H1 (cell line): ENCODE measurements around the gene LEFTY1. TPM values are rescaled to one million over a fixed set of nuclear protein-coding genes. Genes with fewer than 3 reads are reported as not detected.

ENCODE experiments used
- CTCF ChIA-PET: fragments of 300-600 bp; sonication (Branson Sonifier 250); formaldehyde crosslinking; loops from one replicate; lab custom pipeline; 2021; ENCODE audit not compliant: partially characterized antibody; lab: Charles Lee
- POLR2A ChIA-PET: fragments of 300-600 bp; sonication (Branson Sonifier 250); formaldehyde crosslinking; loops from one replicate; lab custom pipeline; 2021; ENCODE audit warnings: inconsistent platforms; ENCODE audit not compliant: partially characterized antibody; lab: Charles Lee
- DNase-seq, 2 experiments: peaks; one replicate each; pipeline versions ENCODE4 v3.0.0 to v3.0.0-alpha.2; 2010 to 2022; ENCODE audit warnings: low spot score in 2 of 2, low read depth in 1 of 2, mixed read lengths in 1 of 2
- FAIRE-seq: peaks from 2 replicates; lab custom pipeline; 2011; peaks lifted over from hg19 to GRCh38; lab: Jason Lieb, UNC
- H2AFZ ChIP-seq: 2 replicates; pipeline ENCODE4 v1.8.1; 2012; ENCODE audit warnings: low read length, inconsistent platforms
- H2AK5ac ChIP-seq: 2 replicates; pipeline ENCODE4 v1.6.1; 2013; ENCODE audit warnings: low read depth, low read length
- H2BK120ac ChIP-seq: replicated peaks from 2 replicates; pipeline ENCODE3; 2013; ENCODE audit warnings: low read depth, low read length, inconsistent platforms
- H2BK12ac ChIP-seq: 2 replicates; pipeline ENCODE4 v1.6.1; 2013; ENCODE audit warnings: low read depth, low read length
- H2BK15ac ChIP-seq: 2 replicates; pipeline ENCODE4 v1.6.1; 2013; ENCODE audit warnings: low read length
- H2BK20ac ChIP-seq: 2 replicates; pipeline ENCODE4 v1.6.1; 2013; ENCODE audit warnings: low read length
- H2BK5ac ChIP-seq: 2 replicates; pipeline ENCODE4 v1.6.1; 2013; ENCODE audit warnings: low read depth, low read length
- H3K14ac ChIP-seq: 2 replicates; pipeline ENCODE4 v1.6.1; 2013; ENCODE audit warnings: inconsistent platforms; ENCODE audit not compliant: insufficient read length
- H3K18ac ChIP-seq: 2 replicates; pipeline ENCODE4 v1.6.1; 2013; ENCODE audit warnings: low read length; ENCODE audit errors: extremely low read depth
- H3K23ac ChIP-seq: 2 replicates; pipeline ENCODE4 v1.6.1; 2013; ENCODE audit warnings: inconsistent platforms; ENCODE audit not compliant: insufficient read length
- H3K23me2 ChIP-seq: 2 replicates; pipeline ENCODE4 v1.6.1; 2013; ENCODE audit warnings: low read depth, low read length
- H3K27ac ChIP-seq: 2 replicates; pipeline ENCODE4 v1.6.1; 2011; ENCODE audit warnings: low read depth, low read length, inconsistent platforms
- H3K27me3 ChIP-seq, 4 experiments: replicated peaks in 1 of 4; 1 replicate in 1 of 4; 2 replicates in 3 of 4; pipeline versions ENCODE4 v1.6.1 to v1.8.1; 2011 to 2013; ENCODE audit warnings: low read length in 3 of 4, mild to moderate bottlenecking in 3 of 4, inconsistent platforms in 2 of 4, mixed read lengths in 2 of 4, moderate library complexity in 1 of 4; ENCODE audit not compliant: control insufficient read depth in 3 of 4, insufficient read depth in 3 of 4; ENCODE audit errors: extremely low read depth in 1 of 4
- H3K36me3 ChIP-seq, 4 experiments: 2 replicates each; pipeline versions ENCODE4 v1.6.1 to v1.8.1; 2011 to 2013; ENCODE audit warnings: mild to moderate bottlenecking in 4 of 4, low read length in 3 of 4, moderate library complexity in 2 of 4, control low read depth in 1 of 4, inconsistent platforms in 1 of 4; ENCODE audit not compliant: insufficient read depth in 4 of 4, control insufficient read depth in 2 of 4
- H3K4ac ChIP-seq: replicated peaks from 2 replicates; pipeline ENCODE3; 2013; ENCODE audit warnings: low read length, low read depth, mixed read lengths, inconsistent platforms; ENCODE audit not compliant: insufficient read length
- H3K4me1 ChIP-seq, 4 experiments: replicated peaks in 1 of 4; 1 replicate in 1 of 4; 2 replicates in 3 of 4; pipeline versions ENCODE4 v1.6.1 to v1.8.1; 2011 to 2013; ENCODE audit warnings: low read length in 3 of 4, inconsistent platforms in 2 of 4, mixed read lengths in 1 of 4; ENCODE audit not compliant: insufficient read depth in 4 of 4, control insufficient read depth in 3 of 4
- H3K4me2 ChIP-seq, 2 experiments: 2 replicates each; pipeline versions ENCODE4 v1.6.1 to v1.8.1; 2011 to 2013; ENCODE audit warnings: low read depth in 2 of 2, low read length in 2 of 2, control low read depth in 1 of 2, inconsistent platforms in 1 of 2, mild to moderate bottlenecking in 1 of 2; ENCODE audit not compliant: insufficient read depth in 1 of 2
- H3K4me3 ChIP-seq, 4 experiments: fragments of 200-600, 300-600 bp in 1 of 4; sonication (generic), shearing (Covaris generic), sonication (Bioruptor Twin) in 1 of 4; 2 replicates each; pipeline versions ENCODE4 v1.5.1 to v1.8.1; 2011 to 2016; ENCODE audit warnings: low read length in 4 of 4, low read depth in 3 of 4, control low read depth in 2 of 4, inconsistent platforms in 2 of 4, mild to moderate bottlenecking in 2 of 4, mixed read lengths in 1 of 4, moderate library complexity in 1 of 4; ENCODE audit not compliant: insufficient read depth in 2 of 4; ENCODE audit errors: extremely low read depth in 1 of 4
- H3K56ac ChIP-seq: replicated peaks from 2 replicates; pipeline ENCODE3; 2013; ENCODE audit warnings: low read depth, mild to moderate bottlenecking, mixed read lengths, low read length, inconsistent platforms; ENCODE audit not compliant: insufficient read length
- H3K79me1 ChIP-seq: 2 replicates; pipeline ENCODE4 v1.6.1; 2013; ENCODE audit warnings: low read depth, low read length, control low read depth
- H3K79me2 ChIP-seq, 2 experiments: 2 replicates each; pipeline versions ENCODE4 v1.6.1 to v1.8.1; 2012 to 2013; ENCODE audit warnings: low read length in 2 of 2, mild to moderate bottlenecking in 2 of 2, inconsistent platforms in 1 of 2; ENCODE audit not compliant: insufficient read depth in 2 of 2, control insufficient read depth in 1 of 2
- H3K9ac ChIP-seq, 4 experiments: replicated peaks in 1 of 4; 1 replicate in 1 of 4; 2 replicates in 3 of 4; pipeline versions ENCODE4 v1.6.1 to v1.8.1; 2011 to 2013; ENCODE audit warnings: low read depth in 3 of 4, low read length in 3 of 4, control low read depth in 2 of 4, mild to moderate bottlenecking in 2 of 4, moderate library complexity in 2 of 4, inconsistent platforms in 1 of 4; ENCODE audit errors: extremely low read depth in 1 of 4
- H3K9me3 ChIP-seq, 2 experiments: 2 replicates each; pipeline versions ENCODE4 v1.6.1 to v1.8.1; 2012 to 2013; ENCODE audit warnings: mild to moderate bottlenecking in 2 of 2, moderate library complexity in 2 of 2, control low read depth in 1 of 2, inconsistent platforms in 1 of 2, low read depth in 1 of 2, low read length in 1 of 2, mixed read lengths in 1 of 2; ENCODE audit not compliant: insufficient read depth in 2 of 2
- H4K20me1 ChIP-seq, 2 experiments: replicated peaks in 1 of 2; 2 replicates each; pipeline versions ENCODE3 to v1.8.1; 2011 to 2013; ENCODE audit warnings: inconsistent platforms in 2 of 2, low read length in 2 of 2, mild to moderate bottlenecking in 1 of 2; ENCODE audit not compliant: insufficient read depth in 2 of 2, control insufficient read depth in 1 of 2
- H4K5ac ChIP-seq: 2 replicates; pipeline ENCODE4 v1.6.1; 2013; ENCODE audit warnings: low read length, low read depth, mixed read lengths, inconsistent platforms; ENCODE audit not compliant: insufficient read length
- H4K8ac ChIP-seq: 2 replicates; pipeline ENCODE4 v1.8.0; 2013; ENCODE audit warnings: mild to moderate bottlenecking, moderate library complexity, low read length, inconsistent platforms; ENCODE audit not compliant: insufficient read depth; ENCODE audit errors: extremely low read depth
- H4K91ac ChIP-seq: replicated peaks from 2 replicates; pipeline ENCODE3; 2013; ENCODE audit warnings: low read length, mixed read lengths, inconsistent platforms; ENCODE audit not compliant: insufficient read length
- ASH2L ChIP-seq: fragments of 200-600, 300-600 bp; sonication (generic); IDR thresholded peaks from one replicate; pipeline ENCODE4 v1.7.1; 2017; ENCODE audit warnings: low read length
- BRCA1 ChIP-seq: IDR thresholded peaks from 2 replicates; pipeline ENCODE4 v1.6.1; 2012; ENCODE audit warnings: low read depth, low read length, improper control_type of control experiment
- GTF2F1 ChIP-seq: IDR thresholded peaks from 2 replicates; pipeline ENCODE4 v1.6.1; 2012; ENCODE audit warnings: low read depth, low read length, improper control_type of control experiment, borderline replicate concordance
- KDM5A ChIP-seq: fragments of 200-600 bp; IDR thresholded peaks from 2 replicates; pipeline ENCODE4 v1.7.1; 2012; ENCODE audit warnings: mild to moderate bottlenecking, low read length, inconsistent platforms, mixed read lengths
- NANOG ChIP-seq: IDR thresholded peaks from 2 replicates; pipeline ENCODE4 v1.6.1; 2011; ENCODE audit warnings: low read length, low read depth, mild to moderate bottlenecking, inconsistent platforms; ENCODE audit not compliant: insufficient read depth, poor library complexity, severe bottlenecking
- RNF2 ChIP-seq: fragments of 200-900, 300-1000 bp; sonication (generic); IDR thresholded peaks from 2 replicates; pipeline ENCODE4 v1.7.1; 2016; ENCODE audit warnings: borderline replicate concordance, low read depth, mild to moderate bottlenecking, antibody characterized with exemption, low read length; ENCODE audit not compliant: poor library complexity, severe bottlenecking; ENCODE audit errors: missing control alignments
- SP2 ChIP-seq: IDR thresholded peaks from 2 replicates; pipeline ENCODE4 v1.6.1; 2012; ENCODE audit warnings: mild to moderate bottlenecking, low read length, inconsistent platforms
- TCF12 ChIP-seq: IDR thresholded peaks from 2 replicates; pipeline ENCODE4 v1.6.1; 2011; ENCODE audit warnings: low read depth, mild to moderate bottlenecking, low read length
- WGBS, 2 experiments: shearing (Covaris generic) in 1 of 2; methylation state at CpG; one replicate each; pipeline versions ENCODE4 v1.1.6 to v1.1.7; 2013 to 2015; ENCODE audit warnings: low lambda C conversion rate in 2 of 2, mixed read lengths in 2 of 2, inconsistent platforms in 1 of 2, low coverage in 1 of 2, missing lambda C conversion rate in 1 of 2; ENCODE audit not compliant: insufficient replicate concordance in 2 of 2, insufficient coverage in 1 of 2, insufficient read length in 1 of 2; ENCODE audit errors: extremely low coverage in 1 of 2, missing lambda C conversion rate in 1 of 2; 5-methylcytosine and 5-hydroxymethylcytosine counted together
- polyA plus RNA-seq, 7 experiments: library from polyadenylated mRNA; depleted of rRNA in 3 of 7; stranded (reverse) in 5 of 7; unstranded in 2 of 7; fragments of >200 nt in 5 of 7; fragments of 200-250 nt in 2 of 7; gene quantifications; 1 replicate in 5 of 7; 2 replicates in 1 of 7; 4 replicates in 1 of 7; pipeline versions ENCODE4 v1.2.1 to v1.2.3, GENCODE V29; 2011 to 2013; ENCODE audit warnings: missing spikeins in 2 of 7, mixed read lengths in 2 of 7
- total RNA-seq: library from RNA; stranded (reverse); fragmentation: NEBNext Ultra II Directional; extraction: Animal tissue kit (Norgen Biotek cat#: 25700); gene quantifications from 2 replicates; pipeline ENCODE4 v1.2.1, GENCODE V29; 2021

LEFTY1 gene
- total and polyA plus RNA-seq, 2 of the 8 experiments (the other 6 are each of a cell fraction or from before 2014, with no cell fraction given), result 4.5 to 11.7 TPM

GRCh38 chr1:225870911-225871310 lies 18.0 kb downstream of the LEFTY1 start:
- Histone ChIP-seq H4K8ac (no peak overlapping the region), H4K20me1 (peaks cover 0 to 3% of the 10 kb centered on the region in 2 experiments), H3K27me3 (no peaks in the 10 kb centered on the region), H3K27ac (no peak overlapping the region), H3K4ac (no peak overlapping the region), H3K79me2 (no peaks in the 10 kb centered on the region), H3K4me2 (no peak overlapping the region), H2BK20ac (no peak overlapping the region), H2BK12ac (no peak overlapping the region), H2BK120ac (no peak overlapping the region), H3K9ac (no peak overlapping the region), H3K36me3 (peaks cover 2 to 18% (median 5%) of the 10 kb centered on the region in 4 experiments; a peak in 5 of 8 replicates), H3K56ac (no peak overlapping the region), H3K4me3 (no peak overlapping the region), H4K5ac (no peak overlapping the region), H3K9me3 (no peaks in the 10 kb centered on the region), H2AFZ (no peak overlapping the region), H3K14ac (no peak overlapping the region), H2BK15ac (no peak overlapping the region), H4K91ac (no peak overlapping the region), H3K18ac (no peak overlapping the region), H2BK5ac (no peak overlapping the region), H3K4me1 (peaks cover 0 to 3% (median 0%) of the 10 kb centered on the region in 4 experiments; a peak in 2 of 7 replicates), H3K79me1 (peaks cover 5% of the 10 kb centered on the region), H2AK5ac (no peak overlapping the region), H3K23ac (no peak overlapping the region)
- no peak for DNase-seq
- CTCF ChIA-PET, result interaction anchor here (0.6 to 3.1 kb wide), 15 partner anchors 10 to 396 kb away, joined by 3 to 12 read pairs (median 4); partner anchors contain the start of gene LEFTY1
- no peak for FAIRE-seq
- 87% methylated on average over 3 of the region's 3 CpGs; no CpG with 5 or more reads in 1 of the 2 experiments for WGBS, 2 experiments
- no peak for TF ChIP-seq KDM5A
- TF ChIP-seq ASH2L, result no peak
- TF ChIP-seq BRCA1, result no peak
- no peak for TF ChIP-seq NANOG
- no peak for TF ChIP-seq GTF2F1
- no peak for TF ChIP-seq RNF2
- no peak for TF ChIP-seq SP2
- no peak for TF ChIP-seq TCF12
- TF ChIP-seq, all 59 proteins: peak for 0
- H3K23me2 ChIP-seq, result no peaks in the 10 kb centered on the region
- POLR2A ChIA-PET, result interaction anchor here (0.6 to 4.6 kb wide), 3 partner anchors 11 to 91 kb away, joined by 3 to 27 read pairs (median 3); partner anchors contain the start of gene TMEM63A
